Caco-2 (cell line): ENCODE data around the gene KLHL36. TPM values are rescaled to one million over a fixed set of nuclear protein-coding genes. Genes with fewer than 3 reads are reported as not detected.

Experiments used
- BruUV-seq: library from RNA; stranded (reverse); fragments of 400-500 nt; replicated peaks from 2 replicates; lab custom pipeline; 2021; lab: Mats Ljungman, UMichigan
- CTCF ChIA-PET: fragments of 300-600 bp; sonication (Branson Sonifier 250); formaldehyde crosslinking; loops from one replicate; lab custom pipeline; 2022; ENCODE audit warnings: antibody characterized with exemption; lab: Charles Lee
- POLR2A ChIA-PET: fragments of 300-600 bp; sonication (Branson Sonifier 250); formaldehyde crosslinking; loops from one replicate; lab custom pipeline; 2022; ENCODE audit warnings: antibody characterized with exemption; lab: Charles Lee
- DNase-seq, 2 experiments: peaks; one replicate each; pipeline versions ENCODE4 v3.0.0 to v3.0.0-alpha.2; 2020 to 2022
- H3K27me3 ChIP-seq: replicated peaks from 2 replicates; pipeline ENCODE4 v1.6.0; 2011; ENCODE audit warnings: low read length; ENCODE audit not compliant: control insufficient read depth, insufficient read depth
- H3K36me3 ChIP-seq: 2 replicates; pipeline ENCODE4 v1.5.1; 2011; ENCODE audit warnings: low read length; ENCODE audit not compliant: control insufficient read depth, insufficient read depth
- H3K4me1 ChIP-seq: fragments of 250-450 bp; sonication (Bioruptor Pico); 2 replicates; pipeline ENCODE4 v1.5.1; 2020; ENCODE audit warnings: mild to moderate bottlenecking
- H3K4me3 ChIP-seq: 2 replicates; pipeline ENCODE4 v1.5.1; 2011; ENCODE audit warnings: low read depth, mild to moderate bottlenecking, control low read depth, low read length
- H3K9me3 ChIP-seq: fragments of 250-450 bp; sonication (Bioruptor Pico); 2 replicates; pipeline ENCODE4 v1.5.1; 2020; ENCODE audit warnings: mild to moderate bottlenecking, moderate library complexity
- H3K27ac Mint-ChIP-seq: one replicate; pipeline ENCODE4 v1.8.0; 2022; ENCODE audit warnings: mixed read lengths; ENCODE audit not compliant: unreplicated experiment
- H3K27me3 Mint-ChIP-seq: one replicate; pipeline ENCODE4 v1.8.0; 2022; ENCODE audit warnings: mixed read lengths; ENCODE audit not compliant: insufficient read depth, unreplicated experiment
- H3K36me3 Mint-ChIP-seq: one replicate; pipeline ENCODE4 v1.8.0; 2022; ENCODE audit warnings: mild to moderate bottlenecking, mixed read lengths; ENCODE audit not compliant: insufficient read depth, unreplicated experiment
- H3K4me1 Mint-ChIP-seq: one replicate; pipeline ENCODE4 v1.8.0; 2022; ENCODE audit warnings: low read depth, mixed read lengths; ENCODE audit not compliant: unreplicated experiment
- H3K4me3 Mint-ChIP-seq: one replicate; pipeline ENCODE4 v1.8.0; 2022; ENCODE audit warnings: mild to moderate bottlenecking, moderate library complexity, mixed read lengths; ENCODE audit not compliant: unreplicated experiment
- H3K9me3 Mint-ChIP-seq: one replicate; pipeline ENCODE4 v1.8.0; 2022; ENCODE audit warnings: mixed read lengths; ENCODE audit not compliant: unreplicated experiment
- intact Hi-C: fragments of 100-400 bp; cut with micrococcal nuclease; formaldehyde crosslinking; loops from one replicate; pipeline ENCODE4 v1.10.0; 2022; ENCODE audit not compliant: unreplicated experiment
- total RNA-seq: library from RNA; stranded (reverse); gene quantifications from 2 replicates; pipeline ENCODE4 v1.2.3, GENCODE V29; 2022
- TF ChIP-seq, protein P1 (sequence below), 2 experiments: fragments of 200-600 bp in 1 of 2; IDR thresholded peaks; 1 replicate in 1 of 2; 2 replicates in 1 of 2; pipeline versions ENCODE4 v1.5.1 to v1.8.0; 2011 to 2022; ENCODE audit warnings: antibody characterized with exemption in 1 of 2, control low read depth in 1 of 2, inconsistent platforms in 1 of 2, low read depth in 1 of 2, low read length in 1 of 2, mild to moderate bottlenecking in 1 of 2, moderate library complexity in 1 of 2; ENCODE audit not compliant: insufficient read depth in 1 of 2, severe bottlenecking in 1 of 2, unreplicated experiment in 1 of 2

Gene KLHL36
- total RNA-seq, 1 experiment from 2014 or later, result 70.2 TPM

DNA sequence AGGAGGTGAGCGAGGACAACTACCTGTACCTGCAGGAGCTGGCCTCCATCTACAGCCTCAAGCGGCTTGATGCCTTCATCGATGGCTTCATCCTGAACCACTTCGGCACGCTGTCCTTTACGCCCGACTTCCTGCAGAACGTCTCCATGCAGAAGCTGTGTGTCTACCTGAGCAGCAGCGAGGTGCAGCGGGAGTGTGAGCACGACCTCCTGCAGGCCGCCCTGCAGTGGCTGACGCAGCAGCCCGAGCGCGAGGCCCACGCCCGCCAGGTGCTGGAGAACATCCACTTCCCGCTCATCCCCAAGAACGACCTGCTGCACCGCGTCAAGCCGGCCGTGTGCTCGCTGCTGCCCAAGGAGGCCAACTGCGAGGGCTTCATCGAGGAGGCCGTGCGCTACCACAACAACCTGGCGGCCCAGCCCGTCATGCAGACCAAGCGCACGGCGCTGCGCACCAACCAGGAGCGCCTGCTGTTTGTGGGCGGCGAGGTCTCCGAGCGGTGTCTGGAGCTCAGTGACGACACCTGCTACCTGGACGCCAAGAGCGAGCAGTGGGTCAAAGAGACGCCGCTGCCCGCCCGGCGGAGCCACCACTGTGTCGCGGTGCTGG lies 9.0 kb downstream of the KLHL36 start:
- POLR2A ChIA-PET, result no interaction called here

DNA sequence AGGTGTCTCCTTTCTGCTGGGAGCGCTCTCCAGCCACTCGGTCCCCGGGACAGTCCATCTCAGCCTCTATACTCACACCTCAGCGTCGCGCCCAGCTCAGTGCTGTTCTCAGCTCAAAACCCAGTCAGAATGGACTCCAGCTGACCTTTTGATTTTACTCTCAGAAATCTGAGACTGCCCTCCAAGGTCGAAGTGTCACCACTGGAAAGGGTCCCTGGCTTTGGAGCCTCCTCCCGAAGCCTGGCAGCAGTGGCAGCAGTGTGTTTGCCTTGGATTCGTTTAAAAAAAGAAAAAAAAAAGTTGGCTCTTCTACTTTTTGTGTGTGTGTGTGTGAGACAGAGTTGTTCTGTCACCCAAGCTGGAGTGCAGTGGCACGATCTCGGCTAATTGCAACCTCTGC lies 10.4 kb downstream of the KLHL36 start:
- ChIA-PET POLR2A (no interaction called here), CTCF (no interaction called here)
- Histone ChIP-seq H3K36me3 (peaks cover 8% of the 10 kb centered on the region), H3K27me3 (no peaks in the 10 kb centered on the region), H3K4me1 (no peaks in the 10 kb centered on the region), H3K9me3 (no peaks in the 10 kb centered on the region), H3K4me3 (no peak overlapping the region)
- Mint-ChIP-seq H3K9me3 (no peaks in the 10 kb centered on the region), H3K27ac (no peak overlapping the region), H3K4me1 (no peaks in the 10 kb centered on the region), H3K4me3 (no peak overlapping the region), H3K27me3 (no peaks in the 10 kb centered on the region), H3K36me3 (peaks cover 68% of the 10 kb centered on the region)
- intact Hi-C loops, result no loop called here
- BruUV-seq, result no TSS peak
- DNase-seq, result no peak
- TF ChIP-seq, protein P1, sequence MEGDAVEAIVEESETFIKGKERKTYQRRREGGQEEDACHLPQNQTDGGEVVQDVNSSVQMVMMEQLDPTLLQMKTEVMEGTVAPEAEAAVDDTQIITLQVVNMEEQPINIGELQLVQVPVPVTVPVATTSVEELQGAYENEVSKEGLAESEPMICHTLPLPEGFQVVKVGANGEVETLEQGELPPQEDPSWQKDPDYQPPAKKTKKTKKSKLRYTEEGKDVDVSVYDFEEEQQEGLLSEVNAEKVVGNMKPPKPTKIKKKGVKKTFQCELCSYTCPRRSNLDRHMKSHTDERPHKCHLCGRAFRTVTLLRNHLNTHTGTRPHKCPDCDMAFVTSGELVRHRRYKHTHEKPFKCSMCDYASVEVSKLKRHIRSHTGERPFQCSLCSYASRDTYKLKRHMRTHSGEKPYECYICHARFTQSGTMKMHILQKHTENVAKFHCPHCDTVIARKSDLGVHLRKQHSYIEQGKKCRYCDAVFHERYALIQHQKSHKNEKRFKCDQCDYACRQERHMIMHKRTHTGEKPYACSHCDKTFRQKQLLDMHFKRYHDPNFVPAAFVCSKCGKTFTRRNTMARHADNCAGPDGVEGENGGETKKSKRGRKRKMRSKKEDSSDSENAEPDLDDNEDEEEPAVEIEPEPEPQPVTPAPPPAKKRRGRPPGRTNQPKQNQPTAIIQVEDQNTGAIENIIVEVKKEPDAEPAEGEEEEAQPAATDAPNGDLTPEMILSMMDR (IDR thresholded peaks at IDR 0.05; ENCODE audit: insufficient read depth in 1 of 2, low read depth in 1 of 2, low read length in 1 of 2, severe bottlenecking in 1 of 2, unreplicated experiment in 1 of 2), result no peak

More for the DNA sequence above, 9.0 kb downstream of the KLHL36 start:
- Mint-ChIP-seq H3K4me1 (no peaks in the 10 kb centered on the region), H3K9me3 (no peaks in the 10 kb centered on the region), H3K27ac (no peak overlapping the region), H3K36me3 (peaks cover 71% of the 10 kb centered on the region), H3K4me3 (no peak overlapping the region), H3K27me3 (no peaks in the 10 kb centered on the region)
- CTCF ChIA-PET, result no interaction called here
- Histone ChIP-seq H3K36me3 (peaks cover 8% of the 10 kb centered on the region), H3K27me3 (no peaks in the 10 kb centered on the region), H3K9me3 (no peaks in the 10 kb centered on the region), H3K4me1 (no peaks in the 10 kb centered on the region), H3K4me3 (no peak overlapping the region)
- BruUV-seq, result no TSS peak
- TF ChIP-seq, protein P1 (IDR thresholded peaks at IDR 0.05; ENCODE audit: insufficient read depth in 1 of 2, low read depth in 1 of 2, low read length in 1 of 2, severe bottlenecking in 1 of 2, unreplicated experiment in 1 of 2), result no peak
- DNase-seq, result no peak
- intact Hi-C loops, result no loop called here

DNA sequence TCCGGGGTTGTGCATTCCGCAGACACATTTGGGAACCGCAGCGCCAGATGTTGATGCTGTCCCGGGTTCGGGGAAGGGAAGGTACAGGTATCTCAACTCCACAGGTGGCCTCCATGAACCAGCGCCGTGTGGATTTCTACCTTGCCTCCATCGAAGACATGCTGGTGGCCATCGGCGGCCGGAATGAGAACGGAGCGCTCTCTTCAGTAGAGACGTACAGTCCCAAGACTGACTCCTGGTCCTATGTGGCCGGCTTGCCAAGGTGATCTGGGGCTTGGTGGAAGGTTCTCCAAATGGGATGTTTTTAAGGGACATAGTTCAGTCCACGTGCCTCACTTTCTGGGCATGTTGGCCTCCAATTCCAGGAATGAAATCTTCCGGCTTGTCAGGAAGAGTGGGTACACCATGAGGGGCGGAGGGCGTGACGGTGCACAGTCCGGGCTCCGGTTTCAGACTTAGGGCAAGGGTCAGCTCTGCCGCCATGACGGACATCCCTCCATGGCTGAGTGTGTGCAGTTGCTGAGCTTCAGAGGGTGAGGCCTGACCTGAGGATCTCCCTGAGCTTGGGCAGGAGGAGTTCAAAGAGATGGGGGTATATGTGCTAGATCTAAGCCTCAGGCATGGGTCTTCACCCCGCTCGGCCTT lies 11.5 kb downstream of the KLHL36 start:
- peaks cover 70% of the 10 kb centered on the region for H3K36me3 Mint-ChIP-seq
- POLR2A ChIA-PET, result no interaction called here

More for the DNA sequence above, 11.5 kb downstream of the KLHL36 start:
- no peaks in the 10 kb centered on the region for H3K27me3 ChIP-seq
- H3K4me1 ChIP-seq, result no peaks in the 10 kb centered on the region
- DNase-seq, result no peak
- Mint-ChIP-seq H3K4me1 (no peaks in the 10 kb centered on the region), H3K9me3 (no peaks in the 10 kb centered on the region), H3K27me3 (no peaks in the 10 kb centered on the region), H3K4me3 (no peak overlapping the region), H3K27ac (no peak overlapping the region)
- peaks cover 8% of the 10 kb centered on the region for H3K36me3 ChIP-seq
- BruUV-seq, result no TSS peak
- H3K4me3 ChIP-seq, result no peak overlapping the region
- TF ChIP-seq, protein P1 (IDR thresholded peaks at IDR 0.05; ENCODE audit: insufficient read depth in 1 of 2, low read depth in 1 of 2, low read length in 1 of 2, severe bottlenecking in 1 of 2, unreplicated experiment in 1 of 2), result no peak
- no peaks in the 10 kb centered on the region for H3K9me3 ChIP-seq
- intact Hi-C loops, result no loop called here
- CTCF ChIA-PET, result no interaction called here
